ENCODE measurements around the gene TRMU.
A peak's percentile ranks its signal among the peaks of the same experiment; 100 is the strongest.

Gene TRMU, protein sequence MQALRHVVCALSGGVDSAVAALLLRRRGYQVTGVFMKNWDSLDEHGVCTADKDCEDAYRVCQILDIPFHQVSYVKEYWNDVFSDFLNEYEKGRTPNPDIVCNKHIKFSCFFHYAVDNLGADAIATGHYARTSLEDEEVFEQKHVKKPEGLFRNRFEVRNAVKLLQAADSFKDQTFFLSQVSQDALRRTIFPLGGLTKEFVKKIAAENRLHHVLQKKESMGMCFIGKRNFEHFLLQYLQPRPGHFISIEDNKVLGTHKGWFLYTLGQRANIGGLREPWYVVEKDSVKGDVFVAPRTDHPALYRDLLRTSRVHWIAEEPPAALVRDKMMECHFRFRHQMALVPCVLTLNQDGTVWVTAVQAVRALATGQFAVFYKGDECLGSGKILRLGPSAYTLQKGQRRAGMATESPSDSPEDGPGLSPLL

GRCh38 chr22:46335201-46336118 lies at the start of gene TRMU:
TRMU (plus strand) TSS chr22:46335714; CDS start chr22:46335765, 51 bp downstream.
- peak; percentile 91 for DNase-seq (ENCODE audit: low read depth, low spot score)

GRCh38 chr22:46286006-46286405 lies 49.5 kb upstream of the TRMU start:
- DNase-seq (ENCODE audit: low read depth, low spot score): no peak

- no peak for DNase-seq (ENCODE audit: low read depth, low spot score)
Observed at GRCh38 chr22:46286941-46287872, 48.3 kb upstream of the TRMU start.

GRCh38 chr22:46287873-46288751 lies 47.4 kb upstream of the TRMU start:
- no peak for DNase-seq (ENCODE audit: low read depth, low spot score)

- DNase-seq (ENCODE audit: low read depth, low spot score): no peak
Observed at GRCh38 chr22:46288846-46289243, 46.7 kb upstream of the TRMU start.

GRCh38 chr22:46289244-46289891 lies 46.1 kb upstream of the TRMU start:
- no peak for DNase-seq (ENCODE audit: low read depth, low spot score)

GRCh38 chr22:46290121-46290842 lies 45.2 kb upstream of the TRMU start:
- no peak for DNase-seq (ENCODE audit: low read depth, low spot score)

DNA sequence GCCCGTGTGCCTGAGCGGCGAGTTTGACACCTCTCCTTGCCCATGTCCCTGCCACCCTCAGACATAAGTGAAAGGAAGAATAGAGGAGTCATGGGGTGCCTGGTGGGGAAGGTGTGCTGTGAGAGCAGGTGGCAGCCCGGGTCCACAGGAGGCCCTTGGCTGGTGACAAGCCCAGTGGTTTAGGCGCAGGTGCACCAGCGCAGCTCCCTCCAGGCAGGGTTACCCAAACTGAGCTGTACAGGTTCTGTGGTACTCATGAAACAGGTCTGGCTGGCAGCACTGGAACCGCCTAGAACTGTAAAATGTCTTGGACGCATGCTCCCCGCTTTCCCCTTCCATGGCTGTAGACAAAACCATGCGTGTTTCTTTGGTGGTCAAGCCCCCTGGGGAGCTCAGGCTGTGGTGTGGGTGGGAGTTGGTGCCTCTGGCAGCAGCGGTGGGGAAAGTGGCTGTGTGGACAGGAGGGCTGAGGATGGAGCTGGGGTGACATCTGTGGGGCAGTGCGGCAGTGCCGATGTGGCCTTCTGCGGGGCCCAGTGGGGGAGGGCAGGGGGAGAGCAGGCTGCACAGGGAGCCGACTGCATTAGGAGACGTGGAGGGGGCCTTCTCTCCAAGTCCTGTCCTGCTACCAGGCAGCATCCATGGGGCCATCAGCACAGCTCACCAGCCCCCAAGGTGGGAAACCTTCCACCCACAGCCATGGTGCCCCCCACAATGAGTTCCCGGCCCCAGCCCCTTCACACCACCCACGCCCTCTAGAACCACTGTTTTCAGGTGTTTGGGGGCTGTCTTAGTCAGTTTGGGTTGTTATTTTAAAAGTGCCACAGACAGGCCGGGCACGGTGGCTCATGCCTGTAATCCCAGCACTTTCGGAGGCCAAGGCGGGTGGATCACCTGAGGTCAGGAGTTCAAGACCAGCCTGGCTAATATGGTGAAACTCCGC lies 44.4 kb upstream of the TRMU start:
- DNase-seq (ENCODE audit: low read depth, low spot score): no peak

DNA sequence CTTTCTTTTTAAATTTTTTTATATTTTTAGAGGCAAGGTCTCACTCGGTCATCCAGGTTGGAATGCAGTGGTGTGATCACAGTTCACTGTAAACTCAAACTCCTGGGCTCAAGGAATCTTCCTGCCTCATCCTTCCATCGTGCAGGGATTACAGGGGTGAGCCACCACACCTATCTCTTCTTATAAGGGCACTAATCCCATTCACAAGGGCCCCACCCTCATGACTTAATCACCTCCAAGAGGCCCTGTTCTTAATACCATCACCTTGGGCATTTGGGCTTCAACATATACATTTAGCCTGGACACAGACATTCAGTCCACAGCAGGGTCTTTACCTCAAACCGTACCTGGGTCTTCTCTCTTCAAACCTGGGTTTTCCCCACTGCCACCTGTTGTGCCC lies 43.3 kb upstream of the TRMU start:
- DNase-seq (ENCODE audit: low read depth, low spot score): no peak

GRCh38 chr22:46292732-46293131 lies 42.8 kb upstream of the TRMU start:
- DNase-seq (ENCODE audit: low read depth, low spot score): no peak

DNA sequence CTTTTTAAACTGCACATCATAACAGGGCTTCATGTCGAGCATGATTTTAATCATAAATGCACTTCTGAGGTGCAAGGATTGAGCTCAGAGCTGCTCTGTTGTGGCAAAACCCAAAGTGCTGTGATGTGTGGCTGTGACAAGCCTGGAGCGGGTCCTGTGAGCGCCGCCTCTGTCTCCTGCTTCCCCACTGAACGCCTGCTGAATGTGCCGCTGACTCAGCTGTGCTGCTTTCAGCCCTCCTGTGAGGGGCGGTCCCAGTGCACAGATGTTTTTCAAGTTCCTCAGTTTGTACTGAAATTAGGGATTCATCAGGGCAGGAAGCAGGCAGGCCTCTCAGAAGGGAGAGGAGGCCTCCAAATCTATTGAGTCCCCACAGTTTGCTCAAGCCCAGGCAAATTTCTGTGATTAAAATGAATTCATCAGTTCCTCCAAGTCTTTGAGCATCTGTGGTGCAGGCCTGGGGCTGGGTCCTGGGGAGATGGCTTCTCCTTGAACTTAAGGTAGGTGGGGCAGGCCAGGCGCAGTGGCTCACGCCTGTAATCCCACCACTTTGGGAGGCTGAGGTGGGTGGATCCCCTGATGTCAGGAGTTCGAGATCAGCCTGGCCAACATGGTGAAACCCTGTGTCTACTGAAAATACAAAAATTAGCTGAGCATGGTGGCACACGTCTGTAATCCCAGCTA lies 41.8 kb upstream of the TRMU start:
- peak; percentile 37 for DNase-seq (ENCODE audit: low read depth, low spot score)

- DNase-seq (ENCODE audit: low read depth, low spot score): no peak
Observed at GRCh38 chr22:46294784-46295183, 40.7 kb upstream of the TRMU start.

DNA sequence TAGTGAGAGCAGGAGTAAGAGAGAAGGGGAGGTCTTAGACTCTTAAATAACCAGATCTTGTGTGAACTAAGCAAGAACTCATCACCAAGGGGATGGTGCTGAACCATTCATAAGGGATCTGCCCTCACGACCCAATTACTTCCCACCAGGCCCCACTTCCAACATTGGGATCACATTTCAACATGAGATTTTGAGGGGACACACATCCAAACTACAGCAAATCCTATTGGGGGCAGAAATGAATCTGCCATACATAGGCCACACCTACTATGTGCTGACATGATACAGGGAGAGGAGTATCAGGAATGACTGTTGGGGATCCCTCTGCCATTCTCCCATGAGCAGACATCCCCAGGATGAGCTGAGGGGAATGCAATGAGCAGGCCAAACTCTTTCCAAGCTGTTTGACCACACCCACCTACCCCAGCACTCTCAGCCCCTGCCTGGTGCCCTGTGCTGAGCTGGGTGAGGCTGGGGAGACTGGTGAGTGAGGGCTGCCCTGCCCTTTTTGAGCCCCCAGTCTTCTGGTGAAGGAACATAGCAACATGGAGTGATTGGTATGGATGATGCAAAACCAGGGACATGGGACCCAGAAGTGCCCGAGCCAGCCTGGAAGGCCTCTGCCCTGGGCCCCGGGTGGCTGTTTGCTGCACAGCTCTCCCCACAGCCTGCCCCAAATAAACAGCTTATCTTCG lies 40.1 kb upstream of the TRMU start:
- DNase-seq (ENCODE audit: low read depth, low spot score): no peak

- DNase-seq (ENCODE audit: low read depth, low spot score): peak; percentile 99
Observed at GRCh38 chr22:46296257-46297150, 39.0 kb upstream of the TRMU start, which contains the start of gene GTSE1. GTSE1 (plus strand) TSS chr22:46296870; CDS start chr22:46297401, 531 bp downstream.

DNA sequence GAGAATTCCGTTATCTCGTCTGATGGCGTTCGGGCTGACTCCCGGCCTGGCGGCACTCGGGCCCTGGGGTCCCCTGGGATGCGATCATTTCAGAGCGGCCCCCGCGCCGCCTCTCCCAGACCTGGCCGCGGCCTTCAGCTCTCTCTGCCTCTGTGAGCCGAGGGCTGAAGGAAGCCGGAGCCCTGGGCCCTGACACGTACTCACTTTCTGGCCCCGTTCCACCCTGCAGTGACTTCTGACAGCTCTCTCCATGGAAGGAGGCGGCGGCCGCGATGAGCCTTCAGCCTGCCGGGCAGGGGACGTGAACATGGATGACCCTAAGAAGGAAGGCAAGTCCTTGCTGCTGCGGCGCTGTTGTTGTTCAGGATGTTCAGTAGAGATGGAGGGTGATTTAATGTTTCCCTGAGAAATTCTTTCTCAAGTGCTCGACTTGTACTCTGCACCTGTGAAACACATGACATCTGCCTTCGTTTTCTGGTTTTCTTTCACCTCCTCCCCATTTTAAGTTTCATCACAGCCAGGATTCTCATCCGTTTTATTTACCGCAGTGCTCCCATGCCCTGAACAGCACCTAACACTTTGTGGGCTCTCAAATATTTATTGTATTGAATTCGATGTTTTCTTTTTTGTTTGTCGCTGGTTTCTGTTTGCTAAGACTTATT lies 38.2 kb upstream of the TRMU start:
- DNase-seq (ENCODE audit: low read depth, low spot score): no peak

Data from ELF-1 (cell line).